HG03439 (cell line): ENCODE data around the gene PRODH2.

Source experiments
- ATAC-seq: cut with Tn5 transposase; IDR thresholded peaks from one replicate; pipeline ENCODE4 v1.9.1; 2021; ENCODE audit warnings: mild to moderate bottlenecking, moderate library complexity; ENCODE audit not compliant: unreplicated experiment

The PRODH2 gene

DNA sequence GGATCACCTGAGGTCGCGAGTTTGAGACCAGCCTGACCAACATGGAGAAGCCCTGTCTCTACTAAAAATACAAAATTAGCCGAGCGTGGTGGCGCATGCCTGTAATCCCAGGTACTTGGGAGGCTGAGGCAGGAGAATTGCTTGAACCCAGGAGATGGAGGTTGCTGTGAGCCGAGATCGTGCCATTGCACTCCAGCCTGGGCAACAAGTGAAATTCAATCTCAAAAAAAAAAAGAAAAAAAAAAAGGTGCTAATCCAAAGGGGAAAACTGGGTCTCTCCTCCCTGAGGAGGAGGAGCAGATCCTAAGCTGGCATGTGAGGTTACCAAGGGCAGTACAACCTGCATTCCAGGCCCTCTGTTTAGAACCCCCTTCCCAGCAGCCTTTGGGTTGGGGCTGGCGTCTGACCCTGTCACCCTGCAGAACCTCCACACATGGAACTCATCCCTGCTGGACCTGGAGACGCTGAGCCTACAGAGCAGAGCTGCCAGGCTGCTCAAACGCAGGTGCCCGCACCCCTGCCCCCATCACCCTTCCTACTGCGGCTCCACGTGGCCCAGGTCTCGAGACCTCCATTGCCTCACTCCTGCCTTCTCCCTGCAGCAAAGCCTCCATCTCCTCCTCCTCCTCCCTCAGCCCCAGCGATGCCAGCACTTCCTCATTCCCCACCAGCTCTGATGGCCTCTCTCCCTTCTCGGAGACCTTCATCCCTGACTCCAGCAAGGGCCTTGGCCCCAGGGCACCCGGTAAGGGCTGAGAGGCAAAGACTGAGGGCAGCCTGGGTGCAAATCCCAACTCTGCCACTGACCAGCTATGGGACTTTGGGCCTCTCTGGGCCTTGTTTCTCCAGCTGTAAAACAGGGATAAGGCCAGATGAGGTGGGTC lies 48.0 kb downstream of the PRODH2 start:
- no peak for ATAC-seq

DNA sequence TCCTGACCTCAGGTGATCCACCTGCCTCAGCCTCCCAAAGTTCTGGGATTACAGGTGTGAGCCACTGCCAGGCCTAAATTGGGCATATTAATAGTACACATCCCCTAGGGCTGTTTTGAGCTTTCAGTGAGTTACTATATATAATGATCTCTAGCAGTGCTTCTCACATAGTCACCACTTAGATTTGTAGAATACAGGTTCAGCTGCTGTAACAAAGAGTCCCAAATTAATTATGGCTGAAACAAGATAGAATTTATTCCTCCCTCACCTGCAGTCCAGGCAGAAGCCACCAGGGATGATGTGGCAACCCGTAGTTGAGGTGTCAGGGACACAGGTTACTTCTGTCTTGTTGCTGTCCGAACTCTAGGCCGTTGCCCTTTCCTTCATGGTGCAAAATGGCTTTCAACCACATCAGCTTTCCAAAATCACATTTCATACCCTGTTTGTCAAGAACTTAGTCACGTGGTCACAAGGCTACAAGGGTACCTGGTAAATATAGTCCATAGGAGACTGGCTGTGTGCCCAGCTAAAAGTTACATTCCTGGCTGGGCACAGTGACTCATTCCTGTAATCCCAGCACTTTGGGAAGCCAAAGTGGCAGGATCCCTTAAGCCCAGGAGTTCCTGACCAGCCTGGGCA lies 51.8 kb downstream of the PRODH2 start:
- no peak for ATAC-seq

DNA sequence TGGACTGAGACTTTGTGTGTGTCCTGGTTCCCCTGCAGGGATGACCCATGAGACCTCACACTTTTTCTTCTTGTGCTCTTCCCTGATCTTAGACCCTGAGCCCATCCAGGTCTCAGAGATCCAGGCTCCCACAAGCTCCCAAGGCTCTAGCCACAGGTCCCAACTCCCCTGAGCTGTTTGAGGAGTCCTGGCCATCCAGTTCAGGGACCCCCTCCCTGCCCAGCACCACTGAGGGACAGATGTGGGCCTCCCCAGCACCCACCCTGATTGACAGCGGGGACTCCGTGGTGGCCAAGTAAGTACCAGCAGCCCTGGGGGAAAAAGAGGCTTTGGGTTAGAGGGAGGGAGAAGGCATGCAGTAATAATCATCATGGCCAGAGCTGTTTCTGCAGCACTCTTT lies 52.9 kb downstream of the PRODH2 start:
- no peak for ATAC-seq

DNA sequence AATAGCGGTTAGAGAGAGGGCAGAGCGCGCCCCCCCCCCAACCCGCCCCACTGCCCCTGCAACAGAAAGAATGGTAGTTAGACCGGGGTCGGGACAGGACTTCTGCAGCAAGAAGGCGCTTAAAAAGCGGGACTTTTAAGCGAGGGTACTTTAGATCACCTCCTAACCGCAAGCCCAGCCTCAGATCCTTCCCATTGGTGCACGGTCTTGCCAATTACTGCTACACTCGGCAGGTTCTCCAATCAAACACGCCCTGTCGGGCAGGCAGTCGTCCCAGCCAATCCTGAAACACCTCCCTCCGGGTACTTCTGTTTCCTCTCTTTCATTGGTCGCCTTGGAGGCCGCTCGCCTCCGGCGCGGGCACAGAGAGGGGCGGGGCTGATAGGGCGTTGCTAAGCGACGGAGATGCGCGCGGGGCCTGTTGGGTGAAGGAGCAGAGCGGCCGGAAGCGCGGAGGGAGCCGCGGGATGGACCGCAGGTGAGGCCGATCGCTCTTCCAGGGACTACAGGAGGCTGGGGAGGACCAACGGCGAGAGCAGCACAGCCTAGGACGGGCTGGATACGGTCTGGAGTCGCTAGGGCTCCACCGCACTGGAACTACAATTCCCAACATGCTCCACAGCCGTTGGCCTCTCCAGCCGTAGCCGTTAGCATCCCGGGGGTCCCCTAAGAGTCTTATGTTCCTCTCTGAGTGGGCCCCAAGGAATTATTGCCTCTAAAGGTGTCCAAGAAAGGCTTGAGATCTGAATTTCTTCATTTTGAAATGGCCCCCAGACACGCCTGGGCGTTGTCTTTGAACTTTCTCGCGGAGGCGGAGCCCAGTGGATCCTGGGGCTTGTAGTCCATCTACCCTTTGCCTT lies 54.7 kb downstream of the PRODH2 start, which contains the start of gene PROSER3:
PROSER3 (plus strand) TSS at position 428 of the 860 bp plus-strand sequence; CDS start at position 468, 40 bp downstream.
- peak; percentile 92 for ATAC-seq

DNA sequence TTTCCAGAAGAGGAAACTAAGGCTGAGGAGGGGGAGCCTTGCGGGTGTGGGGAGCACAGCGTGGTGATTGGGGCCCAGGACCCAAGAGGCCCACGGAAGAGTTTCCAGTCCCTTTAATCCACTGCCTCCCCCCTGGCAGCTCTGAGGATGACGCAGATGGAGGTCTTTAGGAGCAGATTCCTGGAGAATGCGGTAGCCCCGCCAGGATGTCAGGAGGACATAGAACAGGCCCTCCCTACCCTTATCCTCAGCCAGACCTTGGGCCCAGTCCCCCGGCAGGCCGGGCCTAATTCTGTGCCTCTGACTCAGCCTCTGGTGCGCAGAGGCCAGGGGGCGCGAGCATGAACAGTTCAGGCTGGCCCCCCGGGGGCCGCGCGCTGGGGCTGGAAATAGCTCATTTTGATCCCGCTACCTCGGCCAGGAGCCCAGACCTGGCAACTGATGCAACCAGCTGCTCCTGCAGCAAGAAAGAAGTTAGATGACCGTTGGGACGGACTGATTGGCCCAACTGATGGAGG lies 55.4 kb downstream of the PRODH2 start:
- ATAC-seq = peak; percentile 1

DNA sequence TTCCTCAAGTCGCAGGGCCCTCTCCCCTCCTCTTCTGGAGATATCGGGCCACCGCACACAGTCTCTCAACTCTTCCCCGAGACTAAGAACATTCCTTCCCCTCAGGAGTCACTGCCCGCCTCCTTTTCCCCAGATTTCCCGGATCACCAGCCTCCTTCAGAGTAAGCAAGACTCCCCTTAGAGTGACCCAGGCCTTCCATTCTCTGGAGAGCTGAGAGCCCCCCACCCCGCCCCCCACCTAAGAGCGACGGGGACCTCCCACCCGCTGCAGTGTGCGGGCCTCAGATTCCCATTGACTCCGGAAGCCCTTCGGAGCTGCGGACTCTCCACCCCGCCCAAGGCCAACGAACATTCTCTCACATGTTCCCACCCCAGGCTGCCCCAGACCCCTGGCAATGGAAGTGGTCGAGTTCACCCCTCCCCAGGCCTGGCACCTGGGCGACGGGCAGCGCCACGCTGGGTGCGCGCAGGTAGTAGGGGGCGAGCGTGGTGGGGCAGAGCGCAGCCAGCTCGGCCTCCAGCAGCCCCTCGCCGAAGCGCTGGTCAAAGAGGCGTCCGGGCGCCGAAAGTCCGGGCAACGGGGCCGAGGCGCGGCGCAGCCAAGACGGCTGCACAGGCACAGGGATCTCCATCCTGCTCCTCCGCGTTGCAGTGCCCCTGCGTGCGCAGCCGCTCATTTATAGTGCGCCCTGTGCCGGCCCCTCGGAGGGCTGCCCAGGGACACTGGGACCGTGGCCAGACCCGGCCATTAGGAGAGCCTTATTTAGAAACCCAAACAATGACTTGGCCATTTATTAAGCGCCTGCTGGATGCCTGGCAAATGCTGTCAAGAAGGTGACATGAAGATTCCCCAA lies 56.0 kb downstream of the PRODH2 start, which contains the start of gene HSPB6:
HSPB6 (minus strand) TSS at position 653 of the 854 bp plus-strand sequence; CDS start at position 632, 21 bp downstream.
- ATAC-seq = no peak

DNA sequence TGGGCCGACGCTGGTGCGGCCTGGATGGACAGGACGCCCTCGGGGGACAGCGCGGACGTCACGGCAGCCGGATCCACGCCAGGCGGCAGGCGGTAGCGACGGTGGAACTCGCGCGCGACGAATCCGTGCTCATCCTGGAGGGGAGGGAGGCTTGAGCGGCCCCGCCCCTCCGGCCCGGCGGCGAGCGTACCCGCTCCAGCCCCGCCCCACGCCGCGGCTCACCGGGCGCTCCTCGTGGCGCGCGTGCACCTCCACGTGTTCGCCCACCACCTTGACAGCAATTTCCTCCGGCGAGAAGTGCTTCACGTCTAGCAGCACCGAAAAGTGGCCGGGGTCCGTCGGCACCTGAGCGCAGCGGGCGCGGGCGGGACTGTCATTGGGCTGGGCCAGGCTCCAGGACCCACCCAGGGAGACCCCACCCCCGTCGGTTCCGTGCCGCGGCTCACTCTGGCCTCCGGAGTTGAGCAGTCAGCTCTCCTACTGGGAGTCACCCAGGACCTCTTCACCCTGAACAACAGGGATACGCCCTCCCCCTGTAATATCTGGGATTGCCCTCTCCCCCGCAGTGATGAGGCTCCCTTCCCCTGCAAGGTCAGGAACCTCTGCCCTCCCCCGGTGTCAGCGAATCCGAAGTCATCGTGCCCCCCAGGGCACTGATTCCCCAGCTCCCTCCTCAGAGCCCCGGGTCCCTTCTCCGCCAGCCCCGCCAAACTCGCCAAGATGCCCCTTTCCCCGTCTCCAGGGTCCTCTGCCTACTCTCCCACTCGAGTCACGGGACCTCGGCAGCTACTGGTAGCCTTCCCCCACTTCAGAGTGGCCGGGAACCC lies 56.9 kb downstream of the PRODH2 start:
- no peak for ATAC-seq

DNA sequence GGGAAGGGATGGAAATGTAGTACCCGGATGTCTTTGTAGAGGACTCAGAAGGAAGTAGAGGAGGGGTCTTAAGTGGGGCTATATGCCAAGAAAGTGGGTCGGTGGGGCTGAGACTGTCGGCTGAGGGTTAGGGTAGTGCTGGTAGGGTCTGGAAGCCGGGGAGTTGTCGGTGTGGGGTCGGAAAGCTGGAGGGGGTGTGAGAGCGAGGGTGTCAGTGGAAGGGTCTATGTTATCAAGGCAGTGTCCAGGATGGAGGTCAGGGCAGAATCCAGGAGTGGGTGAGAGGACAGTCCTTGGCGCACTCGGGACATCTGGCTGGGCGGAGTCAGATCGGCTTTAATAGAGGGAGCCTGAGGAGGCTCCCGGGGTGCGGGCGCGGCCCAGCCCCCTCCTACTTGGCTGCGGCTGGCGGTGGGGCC lies 57.5 kb downstream of the PRODH2 start:
- ATAC-seq = no peak

DNA sequence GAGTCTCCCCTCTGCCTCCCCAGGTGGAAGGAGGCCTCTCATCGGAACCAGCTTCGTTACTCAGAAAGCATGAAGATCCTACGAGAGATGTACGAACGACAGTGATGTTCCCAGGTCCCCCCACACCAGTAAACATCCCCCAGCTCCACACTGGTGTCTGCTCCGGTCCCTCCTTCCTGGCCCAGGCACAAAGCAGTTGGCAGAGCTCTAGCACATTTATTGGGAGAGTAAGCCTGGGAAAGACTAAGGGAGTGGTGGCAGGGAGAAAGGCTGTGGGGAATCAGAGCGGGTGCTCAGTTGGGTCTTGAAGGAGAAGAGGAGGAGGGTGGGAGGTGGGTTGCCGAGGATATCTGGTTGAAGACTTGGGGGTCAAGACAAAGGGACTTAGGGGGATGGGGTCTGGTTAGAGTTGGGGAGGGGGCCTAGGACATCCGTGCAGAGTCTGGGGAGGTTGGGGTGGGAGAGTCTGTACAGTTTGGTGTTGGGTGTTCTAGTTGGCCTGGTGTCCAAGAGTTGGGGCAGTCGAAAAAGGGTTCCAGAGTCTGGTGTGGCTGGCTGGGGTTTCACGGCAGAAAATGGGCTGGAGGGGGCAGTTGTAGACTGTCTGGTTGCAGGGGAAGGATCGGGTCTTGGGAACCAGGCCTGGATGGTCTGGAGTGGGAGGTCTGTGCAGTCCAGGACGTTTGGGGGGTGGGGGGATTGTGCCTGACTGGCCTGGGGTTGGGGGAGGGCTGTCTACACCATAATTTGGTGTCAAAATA lies 58.1 kb downstream of the PRODH2 start:
- ATAC-seq = no peak

DNA sequence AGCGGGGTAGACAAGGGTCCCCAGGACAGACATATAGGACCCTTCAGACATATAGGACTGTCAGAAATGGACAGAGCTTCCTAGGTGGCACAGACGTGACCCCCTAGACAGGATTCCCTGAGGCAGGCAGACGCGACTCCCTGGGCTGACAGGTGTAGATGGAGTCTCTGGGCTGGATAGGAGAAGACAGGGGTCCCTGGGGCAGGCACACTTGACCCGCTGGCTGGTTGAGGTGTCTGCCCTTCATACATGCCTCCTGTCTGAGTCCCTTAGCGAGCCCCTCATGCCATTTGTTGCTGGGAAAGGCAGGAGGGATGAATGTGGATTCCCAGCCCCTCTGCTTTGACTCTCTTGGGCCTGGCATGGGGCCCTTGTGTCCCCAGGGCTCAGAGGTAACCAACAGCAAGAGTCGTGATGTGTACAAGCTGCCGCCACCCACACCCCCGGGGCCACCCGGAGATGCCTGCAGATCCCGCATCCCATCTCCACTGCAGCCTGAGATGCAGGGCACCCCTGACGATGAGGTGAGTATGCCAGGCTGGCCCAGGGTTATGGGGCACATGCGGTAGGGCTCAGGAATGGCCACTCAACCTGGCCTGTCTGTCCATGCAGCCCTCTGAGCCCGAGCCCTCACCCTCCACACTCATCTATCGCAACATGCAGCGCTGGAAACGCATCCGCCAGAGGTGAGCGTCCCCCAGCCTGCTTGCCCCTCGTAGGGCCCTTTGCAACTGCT lies 58.8 kb downstream of the PRODH2 start:
- ATAC-seq = no peak

DNA sequence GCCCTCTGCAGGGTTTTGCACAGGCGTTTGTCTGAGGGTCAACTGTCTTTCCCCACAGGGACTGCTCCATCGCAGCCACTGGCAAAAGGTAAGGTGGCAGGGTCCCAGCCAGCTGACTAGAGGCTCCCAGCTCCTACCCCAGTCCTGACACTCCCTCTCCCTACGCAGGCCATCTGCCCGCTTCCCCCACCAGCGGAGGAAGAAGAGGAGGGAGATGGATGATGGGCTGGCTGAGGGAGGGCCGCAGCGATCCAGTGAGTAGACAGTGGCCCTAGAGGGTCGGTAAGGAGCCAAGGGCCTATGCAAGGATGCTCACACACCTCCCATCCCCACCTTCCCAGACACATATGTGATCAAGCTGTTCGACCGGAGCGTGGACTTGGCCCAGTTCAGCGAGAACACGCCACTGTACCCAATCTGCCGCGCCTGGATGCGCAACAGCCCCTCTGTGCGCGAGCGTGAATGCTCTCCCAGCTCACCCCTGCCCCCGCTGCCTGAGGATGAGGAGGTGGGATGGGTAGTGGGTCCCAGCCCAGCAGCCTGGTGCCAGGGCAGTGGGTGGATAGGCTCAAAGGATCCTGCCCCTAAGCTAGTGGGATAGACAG lies 59.8 kb downstream of the PRODH2 start:
- ATAC-seq = no peak

DNA sequence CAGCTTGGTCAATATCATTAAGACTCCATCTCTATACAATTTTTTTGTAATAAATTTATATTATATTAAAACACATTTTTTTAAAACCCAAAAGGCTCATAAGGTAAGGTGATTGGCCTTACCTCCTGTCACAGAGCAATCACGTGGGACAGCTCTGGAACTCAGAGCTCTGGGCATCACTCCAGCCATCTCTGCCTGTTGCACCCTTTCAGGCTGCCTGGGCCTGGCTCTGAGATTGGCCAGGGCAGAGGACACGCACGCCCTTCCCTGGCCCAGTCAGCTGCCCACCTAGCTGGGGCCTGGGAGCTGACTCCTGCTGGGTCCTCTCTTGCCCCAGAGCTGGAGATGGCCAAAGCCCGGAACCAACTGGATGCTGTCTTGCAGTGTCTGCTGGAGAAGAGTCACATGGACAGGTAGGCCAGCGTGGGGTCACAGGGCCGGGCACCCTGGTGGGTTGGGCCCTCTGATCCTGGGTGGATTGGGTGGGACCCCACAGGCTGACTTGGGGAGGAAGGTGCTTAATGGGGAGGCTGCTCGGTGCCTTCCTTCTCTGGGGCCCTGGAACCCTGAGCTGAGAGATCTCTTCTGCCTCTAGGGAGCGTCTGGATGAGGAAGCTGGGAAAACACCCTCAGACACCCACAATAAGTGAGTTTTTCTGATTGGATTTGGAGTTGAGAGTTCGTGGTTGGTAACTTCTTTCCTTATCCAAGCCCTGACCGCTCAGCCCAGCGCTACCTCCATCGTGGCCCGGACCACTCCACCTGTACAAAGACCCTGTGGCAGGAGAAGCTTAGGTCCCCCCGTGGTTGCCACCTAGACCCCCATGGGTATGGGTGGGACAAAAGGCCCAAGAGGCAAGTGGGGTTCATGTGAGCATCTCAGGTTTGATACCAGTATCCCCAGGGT lies 60.6 kb downstream of the PRODH2 start:
- ATAC-seq = no peak

DNA sequence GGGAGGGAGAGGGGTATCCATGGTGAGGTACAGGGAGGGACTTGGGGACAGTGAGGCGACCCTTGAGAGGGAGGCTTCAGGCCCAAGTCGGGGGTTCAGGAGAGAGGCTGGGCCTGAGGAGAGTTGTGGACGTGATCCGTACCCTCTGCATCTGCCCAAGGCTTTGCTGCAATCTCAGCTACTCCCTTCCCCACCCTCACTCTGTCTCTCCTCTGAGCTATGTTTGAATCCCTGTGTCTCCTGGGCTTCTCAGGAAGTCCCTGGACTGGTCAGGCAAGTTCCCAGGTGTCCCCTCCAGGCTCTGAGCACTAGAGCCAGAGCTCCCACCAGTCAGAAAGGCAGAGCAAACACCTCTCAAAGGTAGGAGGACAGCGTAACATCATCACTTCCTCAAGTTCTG lies 62.5 kb downstream of the PRODH2 start:
- no peak for ATAC-seq
